GM19468 (cell line): ENCODE results near the gene SLC15A1.
"Not testable (repeated sequence)": the region's sequence is repeated elsewhere in the genome, so short reads cannot be mapped to it uniquely, and the experiment has no call there.

Source experiments
- ATAC-seq: cut with Tn5 transposase; IDR thresholded peaks from one replicate; pipeline ENCODE4 v1.9.1; 2021; ENCODE audit warnings: mild to moderate bottlenecking, moderate library complexity, moderate number of reproducible peaks; ENCODE audit not compliant: unreplicated experiment; ENCODE audit errors: extremely low read depth

The SLC15A1 gene

DNA sequence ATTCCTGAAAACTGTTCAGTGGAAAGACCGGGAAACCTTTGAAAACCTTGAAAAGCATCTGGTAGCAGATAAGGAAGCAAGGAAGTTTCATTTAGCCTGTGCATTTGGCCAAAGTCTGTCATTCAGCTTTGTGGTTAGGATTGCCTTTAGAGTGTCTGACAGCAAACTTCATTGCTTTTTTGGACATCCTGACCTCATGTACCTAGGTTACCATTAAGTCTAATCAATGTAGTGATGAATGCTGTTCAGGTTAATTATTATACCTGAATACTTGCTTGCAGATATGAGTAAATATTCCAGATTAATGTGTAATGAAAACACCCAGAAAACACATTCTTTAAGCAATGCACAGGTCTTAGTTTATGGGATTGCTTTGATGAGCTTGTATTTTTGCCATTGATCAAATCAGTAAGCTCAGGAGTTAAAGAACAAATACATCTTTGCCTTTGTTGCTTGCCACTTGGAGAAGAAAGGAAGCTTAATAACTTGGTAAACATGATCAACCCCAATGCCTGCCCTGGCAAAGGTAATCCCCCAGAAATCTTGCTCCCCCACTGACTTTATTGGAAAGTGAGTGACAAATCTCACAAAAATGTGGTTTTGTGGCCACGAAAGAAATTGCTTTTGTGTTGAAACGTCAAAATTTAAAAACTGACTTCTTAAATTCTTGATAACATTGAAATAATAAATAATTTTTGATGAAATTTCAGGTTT, 87.4 kb downstream of the SLC15A1 start:
- ATAC-seq = no peak

DNA sequence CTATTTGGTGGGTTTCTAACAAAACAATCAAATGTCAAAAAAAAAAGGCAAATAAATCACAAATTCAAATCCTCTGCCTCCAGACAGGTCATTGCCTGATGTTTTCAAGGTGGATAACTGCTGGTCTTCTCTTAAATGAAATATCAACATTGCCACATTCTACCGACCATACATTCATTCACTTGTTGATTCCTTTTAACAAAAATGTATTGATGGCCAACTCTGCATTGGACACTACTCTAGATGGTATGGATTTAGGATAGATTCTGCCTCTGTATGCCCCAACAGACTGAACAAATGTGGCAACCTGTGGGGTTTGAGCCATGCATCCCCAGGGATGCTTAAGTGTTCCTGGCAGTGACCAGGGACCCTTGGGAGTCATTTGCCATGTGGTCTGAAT, 88.0 kb downstream of the SLC15A1 start:
- ATAC-seq = no peak

DNA sequence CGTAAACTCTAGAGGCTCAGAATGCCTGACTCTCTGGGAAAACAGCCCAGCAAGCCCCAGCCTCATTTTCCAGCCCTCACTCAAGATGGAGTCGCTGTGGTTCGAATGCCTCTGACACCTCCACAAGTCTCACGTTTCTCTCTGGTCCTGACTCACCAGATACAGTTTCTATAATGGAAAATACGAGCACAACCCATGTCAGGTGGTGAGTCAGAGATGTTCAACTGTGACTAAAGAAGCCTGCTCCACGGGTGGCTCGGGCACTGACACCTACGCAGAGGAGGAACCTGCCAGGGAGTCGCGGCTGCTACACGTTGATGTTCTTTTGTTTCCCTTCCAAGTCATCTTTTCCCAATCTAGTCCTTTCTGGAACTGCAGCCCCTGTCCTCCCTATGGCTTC, 88.4 kb downstream of the SLC15A1 start:
- ATAC-seq = no peak

DNA sequence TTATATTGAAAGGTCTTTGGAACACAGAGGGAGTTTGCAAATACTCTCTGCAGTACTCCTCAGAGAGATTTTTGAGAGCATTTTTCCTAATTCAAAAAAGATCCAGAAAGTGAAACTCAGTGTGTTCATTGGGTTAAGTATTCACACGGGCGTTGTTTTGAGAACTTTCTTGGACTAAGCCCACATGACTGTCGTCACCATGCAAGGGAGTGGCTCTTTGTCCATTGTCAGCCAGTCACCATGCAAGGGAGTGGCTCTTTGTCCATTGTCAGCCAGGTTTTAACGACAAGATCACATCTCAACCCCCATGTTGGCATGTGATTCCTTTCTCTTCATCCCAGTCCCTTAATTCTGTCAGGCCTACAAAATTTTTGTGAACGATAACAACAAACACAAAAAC, 94.3 kb downstream of the SLC15A1 start:
- ATAC-seq = no peak

DNA sequence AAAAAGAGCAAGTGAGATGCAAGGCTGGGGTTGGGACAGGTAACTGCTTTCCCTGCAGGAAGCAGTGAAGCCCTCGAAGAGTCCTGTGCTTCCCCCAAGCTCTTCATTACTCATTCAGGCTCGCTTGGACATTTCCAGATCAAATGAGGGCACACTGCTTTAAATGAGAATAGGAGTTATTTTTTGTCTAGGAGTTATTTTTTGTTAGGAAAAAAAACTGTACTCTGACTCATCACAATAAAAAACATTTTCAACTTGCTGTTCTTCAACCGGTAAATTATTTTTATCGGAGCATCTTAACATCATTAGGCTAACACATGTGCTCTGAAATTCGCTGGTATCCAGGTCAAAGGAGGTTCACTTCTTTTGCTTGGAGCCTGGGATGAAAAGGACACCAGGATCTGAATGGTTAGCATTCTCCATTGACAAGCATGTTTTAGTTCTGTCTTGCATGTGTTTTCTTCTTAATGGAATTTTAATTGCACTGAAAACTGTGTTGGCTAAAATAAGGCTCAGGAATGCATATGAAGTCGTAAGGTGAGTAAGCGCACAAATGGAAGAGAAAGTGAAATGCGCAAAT, 94.9 kb downstream of the SLC15A1 start:
- no peak for ATAC-seq

DNA sequence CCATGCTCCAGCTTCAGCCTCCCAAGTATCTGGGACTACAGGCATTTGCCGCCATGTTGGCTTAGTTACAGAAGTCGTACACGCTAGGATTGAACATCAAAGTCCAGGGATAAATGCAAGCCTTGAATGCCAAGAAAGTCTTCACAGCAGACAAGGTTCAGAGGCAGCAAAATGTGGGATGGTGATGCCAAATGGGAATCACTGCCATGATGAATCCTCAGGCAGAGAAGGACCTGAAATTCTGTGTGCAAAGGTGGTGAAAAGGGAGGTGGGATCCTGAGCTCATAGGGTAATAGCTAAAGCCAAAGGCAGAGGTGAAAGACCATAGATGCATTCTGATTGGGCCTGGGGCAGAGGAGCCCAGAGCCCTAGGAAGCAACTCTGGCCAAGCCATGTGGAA, 96.2 kb downstream of the SLC15A1 start:
- no peak for ATAC-seq

DNA sequence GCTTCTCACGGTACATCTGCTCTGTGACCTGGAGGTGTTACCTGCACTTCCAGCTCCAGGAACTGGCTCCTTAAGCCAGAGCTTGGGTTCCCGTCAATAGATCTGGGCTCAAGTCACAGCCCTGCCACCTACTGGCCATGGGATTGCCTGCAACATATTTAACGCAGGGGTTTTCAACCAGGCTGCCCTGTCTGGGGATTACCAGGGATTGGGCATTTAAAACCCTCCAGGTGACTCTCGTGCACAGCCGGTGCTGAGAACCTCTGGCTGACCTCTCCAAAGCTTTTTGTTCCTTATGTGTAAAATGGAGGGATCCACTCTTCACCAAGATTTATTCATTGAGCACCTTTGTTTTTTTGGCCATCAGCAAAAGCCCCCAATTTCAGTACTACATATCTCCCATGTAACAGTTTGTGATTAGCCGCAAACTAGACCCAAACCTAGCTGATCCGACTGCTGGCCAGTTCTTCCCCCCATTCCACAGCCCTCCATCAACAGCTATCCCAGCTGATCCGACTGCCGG, 98.9 kb downstream of the SLC15A1 start:
- peak; percentile 74 for ATAC-seq

DNA sequence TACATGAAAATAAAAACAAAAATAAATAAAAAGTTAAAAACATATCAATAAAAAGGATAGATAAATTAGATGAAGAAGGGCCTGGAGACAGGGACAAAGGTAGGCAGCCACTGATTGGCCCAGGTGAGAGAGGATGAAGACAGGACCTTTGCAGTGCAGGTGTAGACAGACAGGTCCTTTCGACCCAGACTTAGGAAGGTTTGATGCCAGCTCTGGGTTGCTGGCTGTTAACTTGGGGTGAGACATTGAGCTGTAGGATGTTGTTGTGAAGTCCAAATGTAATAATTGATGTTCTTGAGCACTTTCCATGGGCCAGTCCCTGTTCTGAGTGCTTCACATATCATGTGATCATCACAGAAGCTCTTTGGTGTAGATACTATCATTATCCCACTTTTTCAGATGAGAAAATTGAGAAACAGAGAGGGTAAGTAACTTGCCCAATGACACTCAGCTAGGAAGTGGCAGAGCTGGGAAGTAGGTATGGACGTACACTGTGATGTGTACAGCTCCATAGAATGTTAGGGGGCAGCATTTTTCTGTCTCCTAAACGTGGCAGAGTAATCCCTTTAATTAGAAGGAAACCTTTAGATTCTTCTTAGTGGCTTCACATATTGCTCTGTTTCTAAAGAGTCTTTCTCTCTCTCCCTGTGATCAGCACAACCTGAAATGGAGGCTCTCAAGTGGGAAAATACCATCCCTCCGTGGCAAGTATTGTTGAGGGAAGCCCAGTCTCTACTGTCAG, 99.6 kb downstream of the SLC15A1 start:
- no peak for ATAC-seq

DNA sequence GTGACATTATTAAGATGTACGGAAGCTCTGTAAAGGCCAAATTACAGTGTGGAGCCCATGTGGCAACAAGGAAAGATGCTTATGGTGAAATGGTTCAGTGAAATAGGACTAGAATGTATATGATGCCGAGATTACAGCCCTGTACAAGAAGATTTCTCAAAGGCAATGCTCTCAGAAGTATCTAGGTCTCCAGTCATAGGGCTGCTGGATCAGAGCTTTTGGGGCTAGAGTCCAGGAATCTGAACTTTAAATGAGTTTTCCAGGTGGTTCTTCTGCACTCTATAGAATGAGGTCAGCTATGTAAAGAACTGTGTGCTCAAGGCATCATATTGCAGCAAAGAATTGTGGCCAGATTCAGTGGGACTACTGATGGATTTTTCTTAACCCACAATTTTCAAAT, 100.2 kb downstream of the SLC15A1 start:
- no peak for ATAC-seq

DNA sequence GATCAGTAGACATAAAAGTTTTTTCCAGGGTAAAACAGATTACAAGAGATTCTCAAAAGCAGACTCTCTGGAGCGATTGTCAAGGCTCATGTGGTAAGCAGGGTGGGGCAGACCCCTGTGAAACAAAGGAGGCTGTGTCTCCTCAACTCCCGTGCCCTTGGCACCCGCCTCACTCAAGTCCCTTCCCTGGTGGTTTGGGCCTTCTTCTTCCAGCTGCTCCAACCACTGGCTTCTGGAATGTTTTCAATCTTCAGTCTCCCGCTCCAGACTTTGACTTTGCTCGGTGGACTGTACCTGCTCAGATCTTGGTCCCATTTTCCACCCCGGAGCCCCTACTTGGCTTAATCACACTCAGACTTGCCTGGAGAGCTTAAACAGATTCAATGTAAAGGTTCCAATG, 100.7 kb downstream of the SLC15A1 start:
- no peak for ATAC-seq

DNA sequence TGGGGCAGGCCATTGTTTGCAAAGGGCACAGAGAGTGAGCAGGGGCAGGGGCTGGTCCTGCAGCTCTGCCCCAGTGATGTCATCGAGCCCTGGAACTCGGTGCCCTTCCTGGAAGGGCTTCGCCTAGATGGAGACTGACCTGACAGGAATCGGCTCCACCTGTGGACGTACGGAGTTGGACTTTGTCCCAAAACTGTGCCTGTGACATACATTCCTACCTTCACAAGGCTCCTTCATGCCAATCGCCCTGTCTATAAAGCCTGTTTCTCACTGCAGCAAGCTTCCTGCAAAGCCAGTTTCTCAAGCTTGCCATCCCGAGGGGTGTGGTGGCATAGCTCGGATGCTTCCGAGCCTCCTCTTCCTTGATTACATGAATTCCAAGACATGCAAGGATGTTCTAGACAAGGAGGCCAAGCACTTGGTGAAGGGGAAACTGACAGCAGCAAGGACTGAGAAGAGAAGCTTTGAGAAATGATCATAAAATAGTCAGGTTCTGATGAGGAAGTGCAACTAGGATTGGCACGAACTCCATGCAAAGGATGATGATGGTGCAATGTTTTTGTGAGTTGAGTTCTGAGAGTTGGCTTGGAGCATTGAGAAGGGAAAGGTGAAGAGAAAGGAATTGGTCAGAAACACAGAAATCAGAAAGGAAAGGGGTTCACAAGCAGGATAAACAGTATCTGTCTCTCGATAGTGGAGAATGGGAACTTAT, 101.9 kb downstream of the SLC15A1 start:
- ATAC-seq = no peak

DNA sequence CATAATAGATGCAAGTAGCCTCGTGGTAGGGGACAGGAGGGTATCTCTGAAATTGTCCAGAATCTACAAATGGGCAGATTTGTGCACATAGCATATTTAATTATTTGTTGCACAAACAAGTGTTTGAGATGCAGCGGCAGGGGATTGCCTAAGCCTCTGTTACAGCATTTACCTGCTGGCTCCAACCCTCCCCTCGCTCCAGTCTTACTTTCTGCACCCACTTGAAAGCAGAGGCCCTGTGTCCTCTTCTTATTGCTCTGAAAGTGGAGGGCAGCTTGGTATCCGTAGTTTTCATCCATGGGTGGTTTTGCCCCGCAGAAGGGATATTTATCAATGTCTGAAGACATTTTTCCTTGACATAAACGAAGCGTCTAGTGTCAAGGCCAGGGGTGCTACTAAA, 102.6 kb downstream of the SLC15A1 start:
- no peak for ATAC-seq

DNA sequence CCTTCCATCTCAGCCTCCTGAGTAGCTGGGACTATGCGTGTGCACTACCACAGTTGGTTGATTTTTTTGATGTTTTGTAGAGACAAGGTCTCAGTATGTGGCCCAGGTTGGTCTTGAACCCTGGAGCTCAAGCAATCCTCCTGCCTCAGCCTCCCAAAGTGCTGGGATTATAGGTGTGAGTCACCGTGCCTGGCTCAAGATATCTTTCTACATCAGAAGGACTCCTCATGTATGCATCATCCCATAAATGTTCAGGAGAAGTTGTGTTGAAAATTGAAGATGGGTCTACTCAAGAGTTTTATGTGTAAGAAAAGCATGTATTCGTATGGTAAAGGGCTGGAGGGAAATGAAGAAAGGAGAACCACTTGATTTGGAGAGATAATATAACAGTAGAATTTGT, 103.8 kb downstream of the SLC15A1 start:
- ATAC-seq = no peak

DNA sequence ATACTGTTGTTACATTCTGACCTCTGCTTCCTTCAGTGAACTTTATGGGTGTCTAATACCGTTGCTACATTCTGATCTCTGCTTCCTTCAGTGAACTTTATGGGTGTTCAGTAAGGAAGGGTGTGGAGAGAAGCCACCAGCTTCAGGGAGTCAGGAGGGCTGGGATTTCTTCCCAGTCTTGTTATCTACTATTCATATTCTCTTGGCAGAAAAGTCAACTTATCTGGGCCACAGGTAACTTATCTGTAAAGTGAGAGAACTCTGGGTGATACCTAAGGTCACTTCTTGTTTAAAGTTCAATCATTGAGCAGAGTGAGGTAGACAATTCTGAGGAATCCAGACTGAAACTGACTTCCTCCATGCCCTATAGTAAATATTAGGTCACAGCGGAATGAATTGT, 104.3 kb downstream of the SLC15A1 start:
- ATAC-seq = no peak

DNA sequence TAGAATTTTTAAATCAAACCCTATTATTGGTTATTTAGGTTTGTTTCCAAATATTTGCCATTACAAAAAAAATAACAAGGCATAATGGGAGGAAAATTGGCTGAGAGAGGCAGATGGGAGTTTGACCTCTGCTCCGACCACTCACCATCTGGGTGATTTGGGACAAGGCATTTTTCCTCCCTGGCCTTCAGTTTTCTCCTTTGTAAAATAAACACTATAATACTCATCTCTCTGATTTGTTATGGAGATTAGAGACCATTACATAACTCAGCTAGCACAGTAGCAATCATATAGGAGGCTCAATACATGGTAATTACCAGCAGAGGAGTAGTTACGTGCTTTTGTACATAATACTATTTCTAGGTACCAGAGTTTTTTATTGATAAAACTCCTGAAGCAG, 105.4 kb downstream of the SLC15A1 start:
- no peak for ATAC-seq

DNA sequence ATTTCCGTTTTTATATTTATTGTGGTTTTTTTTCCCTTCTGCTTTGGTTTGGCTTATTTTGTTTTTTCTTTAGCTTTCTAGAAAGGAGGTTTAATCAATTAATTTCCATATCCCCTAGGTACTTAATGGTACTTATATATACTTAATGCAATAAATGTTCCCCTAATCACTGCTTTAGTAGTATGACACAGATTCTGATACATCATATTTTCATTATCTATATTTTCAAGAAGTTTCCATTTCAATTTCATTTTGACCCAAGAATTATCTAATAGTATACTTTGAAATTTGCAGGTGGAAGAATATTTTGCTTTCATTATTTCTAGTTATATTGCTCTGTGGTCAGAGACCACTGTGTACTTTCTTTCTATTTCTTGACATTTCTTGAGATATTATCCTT, 109.0 kb downstream of the SLC15A1 start:
- no peak for ATAC-seq

DNA sequence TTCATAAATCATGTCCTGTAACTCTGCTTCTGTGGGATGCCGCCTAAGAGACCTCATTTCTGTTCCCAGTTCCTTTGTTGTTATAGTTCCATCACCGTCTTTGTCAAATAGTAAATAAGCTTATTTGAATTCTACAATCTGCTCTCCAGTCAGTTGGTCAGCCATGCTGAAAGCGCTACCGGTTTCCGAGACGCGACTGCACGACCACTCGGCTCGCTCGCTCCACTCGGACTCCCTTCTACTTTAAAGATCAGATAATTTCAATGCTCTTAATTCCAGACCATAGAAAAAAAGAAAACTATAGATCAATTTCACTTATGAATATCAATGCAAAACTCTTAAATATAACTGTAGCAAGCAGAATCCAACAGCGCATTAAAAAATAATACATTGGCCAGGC, 111.4 kb downstream of the SLC15A1 start:
- no peak for ATAC-seq

DNA sequence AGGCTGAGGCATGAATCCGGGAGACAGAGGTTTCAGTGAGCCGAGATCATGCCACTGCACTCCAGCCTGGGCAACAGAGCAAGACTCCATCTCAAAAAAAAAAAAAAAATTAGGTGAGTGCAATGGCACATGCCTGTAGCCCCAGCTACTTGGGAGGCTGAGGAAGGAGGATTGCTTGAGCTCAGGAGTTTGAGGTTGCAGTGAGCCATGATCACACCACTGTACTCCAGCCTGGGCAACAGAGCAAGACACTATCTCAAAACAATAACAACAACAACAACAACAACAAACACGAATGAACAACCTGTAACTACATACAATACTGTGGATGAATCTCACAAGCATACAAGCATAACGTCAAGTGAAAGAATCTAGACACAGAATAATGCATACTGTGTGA, 112.7 kb downstream of the SLC15A1 start:
- not testable (repeated sequence) for ATAC-seq

DNA sequence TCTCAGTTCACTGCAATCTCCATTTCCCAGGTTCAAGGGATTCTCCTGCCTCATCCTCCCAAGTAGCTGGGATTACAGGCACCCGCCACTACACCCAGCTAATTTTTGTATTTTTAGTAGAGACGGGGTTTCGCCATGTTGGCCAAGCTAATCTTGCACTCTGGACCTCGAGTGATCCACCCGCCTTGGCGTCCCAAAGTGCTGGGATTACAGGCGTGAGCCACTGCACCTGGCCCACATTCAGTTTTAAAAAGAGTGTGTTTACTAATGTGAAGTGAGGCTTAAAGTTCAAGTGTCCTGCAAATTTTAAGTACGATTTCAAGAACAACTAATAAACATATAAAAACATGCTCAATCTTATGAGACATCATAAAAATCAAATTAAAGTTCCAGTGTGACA, 114.1 kb downstream of the SLC15A1 start:
- ATAC-seq = not testable (repeated sequence)
